Duodenal mucosa (tissue), 2 donors: ENCODE results near the gene TNPO3.

Source experiments
- H3K27ac ChIP-seq: one replicate; pipeline ENCODE4 v1.7.0; 2013; ENCODE audit warnings: low read depth, low read length
- H3K27me3 ChIP-seq, 2 donors: one replicate each; pipeline ENCODE4 v1.7.0; 2013; ENCODE audit warnings: low read length in 2 of 2, control low read depth in 1 of 2; ENCODE audit not compliant: insufficient read depth in 2 of 2, control insufficient read depth in 1 of 2
- H3K36me3 ChIP-seq, 2 donors: one replicate each; pipeline ENCODE4 v1.7.0; 2013; ENCODE audit warnings: low read length in 2 of 2, control low read depth in 1 of 2; ENCODE audit not compliant: insufficient read depth in 2 of 2, control insufficient read depth in 1 of 2
- H3K4me1 ChIP-seq, 2 donors: one replicate each; pipeline ENCODE4 v1.7.0; 2013; ENCODE audit warnings: low read length in 2 of 2, control low read depth in 1 of 2; ENCODE audit not compliant: insufficient read depth in 2 of 2, control insufficient read depth in 1 of 2
- H3K4me3 ChIP-seq, 2 donors: one replicate each; pipeline ENCODE4 v1.7.0; 2013; ENCODE audit warnings: low read length in 2 of 2, low read depth in 1 of 2
- H3K9ac ChIP-seq, 2 donors: one replicate each; pipeline ENCODE4 v1.7.0; 2013; ENCODE audit warnings: low read length in 2 of 2, low read depth in 1 of 2
- H3K9me3 ChIP-seq, 2 donors: one replicate each; pipeline ENCODE4 v1.7.0; 2013; ENCODE audit warnings: low read length in 2 of 2, control low read depth in 1 of 2; ENCODE audit not compliant: control insufficient read depth in 1 of 2

The TNPO3 gene

DNA sequence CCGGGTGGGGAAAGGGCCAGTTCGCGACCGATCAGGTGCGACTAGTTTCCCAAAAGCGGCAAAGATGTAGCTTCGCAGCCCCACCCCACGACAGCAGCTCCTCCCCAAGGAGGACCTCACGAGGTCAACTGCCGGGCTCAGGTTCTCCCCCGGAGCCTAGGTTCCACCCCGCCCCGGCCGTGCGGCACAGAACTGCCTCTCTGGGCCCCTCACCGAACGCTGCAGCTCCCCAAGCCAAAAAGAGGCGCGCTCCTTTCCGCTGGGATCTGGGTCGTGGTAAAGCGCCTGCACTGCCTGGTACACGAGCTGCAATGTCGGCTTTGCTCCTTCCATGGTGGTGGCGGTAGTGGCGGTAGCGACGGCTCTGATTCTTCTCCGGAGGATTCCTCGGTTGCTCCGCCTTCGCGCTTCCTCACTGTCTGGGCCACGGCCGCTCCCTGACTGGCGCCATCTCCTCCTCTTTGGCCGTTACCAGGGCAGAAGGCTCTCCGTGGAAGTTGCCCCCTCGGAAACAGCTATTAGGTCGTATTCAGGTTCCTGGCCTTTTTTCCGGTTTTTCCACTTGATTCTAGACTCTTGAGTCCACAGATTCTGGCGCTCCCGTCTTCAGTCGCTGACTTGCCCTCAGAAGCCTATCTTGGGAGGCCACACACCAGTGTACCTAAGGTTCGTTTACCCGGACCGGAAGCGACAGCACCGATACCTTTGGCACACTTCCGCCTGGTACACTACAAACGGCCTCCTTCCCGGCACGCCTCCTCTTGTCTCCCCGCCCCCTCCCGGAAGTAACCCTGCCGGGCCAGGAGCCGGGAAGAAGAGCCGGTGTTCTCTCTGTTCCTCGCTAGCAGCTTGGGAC, at the start of gene TNPO3:
TSS of gene TNPO3 (minus strand) at position 674 of the 856 bp plus-strand sequence. CDS start at position 333, 341 bp downstream.
- Histone ChIP-seq H3K36me3 (no peaks in the 10 kb centered on the region), H3K27me3 (peaks cover 0 to 5% of the 10 kb centered on the region in 2 donors), H3K4me3 (peak within 1 kb of the TSS; percentile 93 to 99), H3K9ac (peak within 1 kb of the TSS; percentile 93 to 97), H3K27ac (peak within 1 kb of the TSS; percentile 97), H3K4me1 (peaks cover 19 to 20% of the 10 kb centered on the region in 2 donors), H3K9me3 (no peaks in the 10 kb centered on the region)

DNA sequence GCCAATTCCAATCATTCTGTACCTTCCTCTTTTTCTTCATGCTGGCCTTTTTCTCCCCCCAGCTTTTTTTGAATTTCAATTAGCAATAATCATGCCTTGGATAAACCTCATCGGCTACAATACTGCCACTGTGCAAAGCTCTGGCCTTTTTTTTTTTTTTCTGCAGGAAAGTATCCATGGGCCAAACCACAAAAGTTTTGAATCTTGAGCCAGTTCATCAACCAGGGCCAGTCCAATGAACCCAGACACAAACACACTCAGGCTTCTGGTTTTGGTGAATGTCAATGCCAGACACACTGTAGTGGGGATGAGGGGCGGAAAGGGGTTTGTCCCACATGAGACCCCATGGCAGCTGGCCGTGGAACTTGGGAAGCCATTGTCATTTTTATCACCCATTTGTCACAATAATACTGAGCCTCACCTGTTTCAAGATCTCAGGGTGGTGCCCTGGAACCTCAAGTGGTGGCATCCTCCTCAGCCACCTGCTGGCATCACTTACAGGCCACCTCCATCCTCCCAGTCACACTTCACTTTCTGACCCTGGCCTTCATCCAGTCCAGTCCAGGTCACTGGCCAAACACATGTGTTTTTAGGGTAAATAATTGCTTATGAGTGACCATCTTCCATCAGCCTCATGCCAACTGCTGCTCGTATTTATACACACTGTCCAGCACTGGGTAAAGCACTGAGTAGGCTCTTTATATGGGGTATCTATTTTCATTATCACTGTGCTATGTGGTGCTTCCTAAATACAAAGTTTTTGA, 48.8 kb upstream of the TNPO3 start:
- no peak overlapping the region for H3K27ac ChIP-seq
- no peak overlapping the region for H3K9ac ChIP-seq
- H3K27me3 ChIP-seq, result no peaks in the 10 kb centered on the region
- H3K36me3 ChIP-seq, result no peaks in the 10 kb centered on the region
- H3K4me1 ChIP-seq, result peaks cover 18 to 28% of the 10 kb centered on the region in 2 donors
- H3K4me3 ChIP-seq, result no peak overlapping the region
- no peaks in the 10 kb centered on the region for H3K9me3 ChIP-seq

DNA sequence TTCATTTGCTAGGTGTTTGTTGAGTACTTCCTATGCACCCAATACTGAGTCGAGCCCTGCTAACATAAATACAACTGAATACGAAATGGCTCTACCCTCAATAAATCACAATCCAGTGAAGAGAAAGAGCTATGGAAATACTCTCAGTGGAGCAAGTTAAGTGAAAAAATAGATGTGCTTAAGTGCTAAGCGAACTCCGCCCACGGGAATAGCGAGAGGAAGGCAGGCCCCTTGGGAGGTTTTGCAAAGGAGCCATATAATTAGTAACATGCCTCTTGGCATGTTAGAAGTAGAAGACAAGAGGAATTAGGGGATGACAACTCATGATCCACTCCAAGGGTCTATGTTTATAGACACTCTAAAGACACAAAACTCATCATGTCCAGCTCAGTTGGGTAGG, 46.8 kb upstream of the TNPO3 start:
- Histone ChIP-seq H3K36me3 (no peaks in the 10 kb centered on the region), H3K27ac (no peak overlapping the region), H3K27me3 (no peaks in the 10 kb centered on the region), H3K9ac (no peak overlapping the region), H3K4me1 (peaks cover 18 to 28% of the 10 kb centered on the region in 2 donors), H3K9me3 (no peaks in the 10 kb centered on the region), H3K4me3 (no peak overlapping the region)

DNA sequence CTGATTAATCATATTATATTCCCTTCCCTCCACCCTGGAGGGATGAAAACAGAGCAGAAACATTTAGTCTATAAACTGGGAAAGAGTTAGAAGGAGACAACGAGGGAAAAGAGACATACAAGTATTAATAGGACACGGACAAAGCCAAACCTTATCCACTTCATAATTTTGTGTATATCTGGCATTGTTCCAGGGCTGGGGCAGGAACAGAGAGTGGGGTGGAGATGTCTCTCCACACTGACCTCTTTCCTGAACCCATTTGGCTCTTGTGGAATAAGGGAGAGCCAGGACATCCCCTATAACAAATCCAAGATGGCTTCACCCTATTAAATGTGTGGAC, 45.9 kb upstream of the TNPO3 start:
- Histone ChIP-seq H3K9ac (no peak overlapping the region), H3K27me3 (no peaks in the 10 kb centered on the region), H3K9me3 (no peaks in the 10 kb centered on the region)

DNA sequence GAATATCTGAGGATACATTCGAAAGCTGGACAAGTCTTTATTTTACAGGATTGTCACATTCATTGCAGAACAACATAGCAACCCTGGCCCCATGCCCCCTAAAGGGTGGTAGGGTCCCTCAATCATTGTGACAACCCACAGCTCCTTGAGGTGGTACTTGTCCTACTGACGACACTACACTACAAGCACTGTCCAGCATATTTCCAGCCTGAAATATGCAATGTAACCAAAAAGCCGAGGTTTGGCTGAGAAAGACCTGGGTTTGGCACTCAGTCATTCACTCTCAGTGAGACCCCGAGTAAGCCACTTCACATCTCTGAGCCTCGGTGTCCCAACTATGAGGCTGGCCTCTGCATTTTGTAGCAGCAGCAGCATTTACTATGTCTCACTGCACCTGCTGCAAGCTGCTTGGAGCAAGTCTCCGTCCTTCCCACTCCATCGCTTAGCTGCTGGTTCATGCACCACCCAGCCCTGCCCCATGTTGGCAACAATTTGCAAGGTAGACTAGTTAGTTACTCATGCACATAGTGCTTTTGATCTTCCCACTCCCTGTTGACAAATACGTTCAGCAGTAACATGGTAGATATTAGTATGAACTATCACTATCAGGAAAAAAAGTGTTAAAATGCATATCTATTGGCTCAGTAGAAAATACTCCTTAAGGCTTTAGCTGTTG, 43.6 kb upstream of the TNPO3 start:
- no peak overlapping the region for H3K9ac ChIP-seq
- no peak overlapping the region for H3K4me3 ChIP-seq
- no peaks in the 10 kb centered on the region for H3K27me3 ChIP-seq
- no peaks in the 10 kb centered on the region for H3K9me3 ChIP-seq
- peaks cover 18 to 28% of the 10 kb centered on the region in 2 donors for H3K4me1 ChIP-seq
- H3K36me3 ChIP-seq, result no peaks in the 10 kb centered on the region
- H3K27ac ChIP-seq, result no peak overlapping the region

More for the DNA sequence above, 45.9 kb upstream of the TNPO3 start:
- H3K4me1 ChIP-seq, result peaks cover 18 to 28% of the 10 kb centered on the region in 2 donors
- no peaks in the 10 kb centered on the region for H3K36me3 ChIP-seq
- H3K4me3 ChIP-seq, result no peak overlapping the region
- no peak overlapping the region for H3K27ac ChIP-seq

DNA sequence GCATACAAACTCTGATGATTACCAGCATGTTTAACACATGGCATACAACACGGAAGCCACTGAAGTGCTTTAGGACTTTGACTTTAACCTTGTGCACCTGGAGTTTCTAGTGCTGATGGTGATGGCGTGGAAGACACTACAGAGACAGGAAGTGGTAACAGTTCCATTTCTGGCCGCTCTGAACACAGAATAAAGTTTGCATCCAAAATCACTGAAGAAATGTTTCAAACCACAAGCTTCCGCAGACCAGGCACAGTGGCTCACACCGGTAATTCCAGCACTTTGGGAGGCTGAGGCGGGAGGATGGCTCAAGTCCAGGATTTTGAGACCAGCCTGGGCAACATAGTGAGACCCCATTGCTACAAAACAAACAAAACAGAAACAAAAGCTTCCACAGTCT, 40.3 kb upstream of the TNPO3 start:
- Histone ChIP-seq H3K4me1 (no peaks in the 10 kb centered on the region), H3K9me3 (no peaks in the 10 kb centered on the region), H3K36me3 (no peaks in the 10 kb centered on the region), H3K27ac (no peak overlapping the region), H3K9ac (no peak overlapping the region), H3K27me3 (no peaks in the 10 kb centered on the region), H3K4me3 (no peak overlapping the region)

DNA sequence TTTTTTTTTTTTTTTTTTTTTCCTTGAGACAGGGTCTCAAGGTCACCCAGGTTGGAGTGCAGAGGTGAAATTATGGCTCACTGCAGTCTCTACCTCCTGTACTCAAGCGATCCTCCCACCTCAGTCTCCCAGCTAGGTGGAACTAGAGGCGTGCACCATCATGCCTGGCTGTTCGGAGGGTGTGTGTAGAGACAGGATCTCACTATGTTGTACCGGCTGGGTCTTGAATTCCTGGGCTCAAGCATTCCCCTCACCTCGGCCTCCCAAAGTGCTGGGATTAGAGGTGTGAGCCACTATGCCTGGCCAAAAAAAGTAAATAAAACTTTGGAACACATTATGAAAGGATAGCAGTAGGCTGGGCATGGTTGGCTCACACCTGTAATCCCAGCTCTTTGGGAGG, 39.6 kb upstream of the TNPO3 start:
- Histone ChIP-seq H3K36me3 (no peaks in the 10 kb centered on the region), H3K4me1 (no peaks in the 10 kb centered on the region), H3K27ac (no peak overlapping the region)

DNA sequence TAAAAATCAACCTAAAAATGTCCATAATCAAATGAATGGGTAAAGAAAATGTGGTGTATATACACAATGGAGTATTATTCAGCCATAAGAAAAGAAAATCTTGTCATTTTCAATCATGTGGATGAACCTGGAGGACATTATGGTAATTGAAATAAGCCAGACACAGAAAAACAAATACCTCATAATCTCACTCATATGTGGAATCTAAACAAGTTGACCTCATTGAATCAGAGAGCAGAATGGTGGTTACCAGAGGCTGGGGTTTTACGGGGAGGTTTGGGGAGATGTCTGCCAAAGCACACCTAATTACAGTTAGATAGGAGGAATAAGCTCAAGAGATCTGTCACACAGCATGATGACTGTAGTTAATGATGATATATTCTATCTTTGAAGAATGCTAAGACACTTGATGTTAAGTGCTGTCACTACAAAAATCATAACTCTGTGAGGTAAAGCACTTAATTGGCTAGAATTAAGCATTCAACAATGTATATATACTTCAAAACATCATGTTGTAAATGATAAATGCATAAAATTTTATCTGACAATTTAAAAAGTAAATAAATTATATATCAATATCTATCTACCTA, 39.1 kb upstream of the TNPO3 start:
- Histone ChIP-seq H3K4me1 (no peaks in the 10 kb centered on the region), H3K36me3 (no peaks in the 10 kb centered on the region), H3K9ac (no peak overlapping the region), H3K27me3 (no peaks in the 10 kb centered on the region), H3K27ac (no peak overlapping the region), H3K9me3 (no peaks in the 10 kb centered on the region), H3K4me3 (no peak overlapping the region)

More for the DNA sequence above, 39.6 kb upstream of the TNPO3 start:
- Histone ChIP-seq H3K9me3 (no peaks in the 10 kb centered on the region), H3K27me3 (no peaks in the 10 kb centered on the region), H3K9ac (no peak overlapping the region), H3K4me3 (no peak overlapping the region)

DNA sequence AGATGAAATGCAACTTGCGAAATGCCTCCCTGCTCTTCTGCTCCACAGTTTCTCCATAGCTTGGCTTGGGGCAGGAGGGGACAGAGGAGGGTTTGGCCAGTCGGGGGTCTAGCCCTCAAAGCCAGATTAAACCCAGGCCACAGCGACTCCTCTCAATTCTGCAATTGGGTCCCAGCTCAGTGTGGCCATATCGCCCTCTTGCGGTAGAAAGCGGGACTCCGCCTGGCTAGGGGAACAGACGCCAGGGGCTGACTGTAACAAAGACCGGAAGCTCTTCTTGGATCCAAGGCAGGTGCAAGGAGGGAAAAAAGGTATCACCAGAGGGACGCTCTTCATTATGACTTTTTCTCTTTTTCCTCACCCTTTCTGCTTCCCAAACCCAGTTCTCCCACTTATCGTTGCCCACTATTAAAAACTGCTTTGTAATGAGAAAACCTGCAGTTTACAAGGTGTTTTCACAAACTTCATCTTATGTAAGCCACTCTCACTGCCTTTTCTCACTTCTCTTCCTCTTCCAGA, 36.6 kb upstream of the TNPO3 start:
- Histone ChIP-seq H3K9me3 (no peaks in the 10 kb centered on the region), H3K27me3 (no peaks in the 10 kb centered on the region), H3K4me1 (no peaks in the 10 kb centered on the region), H3K9ac (no peak overlapping the region), H3K27ac (no peak overlapping the region), H3K36me3 (no peaks in the 10 kb centered on the region), H3K4me3 (no peak overlapping the region)
